ENCODE results near the gene OSBPL6.

DNA sequence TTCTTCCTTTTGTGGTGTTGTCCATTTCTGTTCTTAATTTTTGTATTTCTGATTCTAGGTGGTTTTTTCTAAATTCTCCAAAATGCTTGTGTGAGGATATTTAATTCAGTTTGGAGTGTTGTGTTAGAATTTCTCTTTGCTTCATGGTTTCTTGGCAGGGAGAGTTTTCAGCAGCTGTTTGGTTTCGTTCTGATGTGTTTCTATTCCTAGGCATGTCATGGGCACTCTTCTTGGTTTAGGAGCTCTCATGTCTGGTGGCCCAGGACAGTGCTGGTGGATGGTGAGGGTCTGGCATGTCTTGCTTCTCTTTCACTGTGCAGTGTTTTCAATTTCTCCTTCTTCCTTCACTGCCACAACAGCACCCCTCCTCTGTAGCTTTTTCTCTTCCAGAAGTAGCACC is 52.9 kb downstream of the OSBPL6 start:
- TF ChIP-seq, protein P1, sequence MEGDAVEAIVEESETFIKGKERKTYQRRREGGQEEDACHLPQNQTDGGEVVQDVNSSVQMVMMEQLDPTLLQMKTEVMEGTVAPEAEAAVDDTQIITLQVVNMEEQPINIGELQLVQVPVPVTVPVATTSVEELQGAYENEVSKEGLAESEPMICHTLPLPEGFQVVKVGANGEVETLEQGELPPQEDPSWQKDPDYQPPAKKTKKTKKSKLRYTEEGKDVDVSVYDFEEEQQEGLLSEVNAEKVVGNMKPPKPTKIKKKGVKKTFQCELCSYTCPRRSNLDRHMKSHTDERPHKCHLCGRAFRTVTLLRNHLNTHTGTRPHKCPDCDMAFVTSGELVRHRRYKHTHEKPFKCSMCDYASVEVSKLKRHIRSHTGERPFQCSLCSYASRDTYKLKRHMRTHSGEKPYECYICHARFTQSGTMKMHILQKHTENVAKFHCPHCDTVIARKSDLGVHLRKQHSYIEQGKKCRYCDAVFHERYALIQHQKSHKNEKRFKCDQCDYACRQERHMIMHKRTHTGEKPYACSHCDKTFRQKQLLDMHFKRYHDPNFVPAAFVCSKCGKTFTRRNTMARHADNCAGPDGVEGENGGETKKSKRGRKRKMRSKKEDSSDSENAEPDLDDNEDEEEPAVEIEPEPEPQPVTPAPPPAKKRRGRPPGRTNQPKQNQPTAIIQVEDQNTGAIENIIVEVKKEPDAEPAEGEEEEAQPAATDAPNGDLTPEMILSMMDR (IDR thresholded peaks at IDR 0.05), result no peak
- no peak for TF ChIP-seq POLR2A (IDR thresholded peaks at IDR 0.05)

All from esophagus squamous epithelium (tissue), 4 donors.